NCI-H345 (cell line): ENCODE results near the gene DAB1.
"Not testable (repeated sequence)": the region's sequence is repeated elsewhere in the genome, so short reads cannot be mapped to it uniquely, and the experiment has no call there.

Source experiments
- DNase-seq: peaks from one replicate; lab custom pipeline; 2025; lab: John Stamatoyannopoulos, UW

Gene DAB1

GRCh38 chr1:57118948-57119603 lies 304.8 kb downstream of the DAB1 start:
- DNase-seq, result no peak

GRCh38 chr1:57117753-57118152 lies 306.1 kb downstream of the DAB1 start:
- no peak for DNase-seq

- DNase-seq, result no peak
These were observed 307.0 kb downstream of the DAB1 start for GRCh38 chr1:57116871-57117270.

- no peak for DNase-seq
These were observed 308.7 kb downstream of the DAB1 start for GRCh38 chr1:57115030-57115614.

GRCh38 chr1:57112148-57112547 lies 311.7 kb downstream of the DAB1 start:
- peak; percentile 1 for DNase-seq

- DNase-seq, result no peak
These were observed 312.7 kb downstream of the DAB1 start for GRCh38 chr1:57111175-57111574.

- DNase-seq, result no peak
These were observed 314.0 kb downstream of the DAB1 start for GRCh38 chr1:57109883-57110282.

GRCh38 chr1:57109247-57109646 lies 314.6 kb downstream of the DAB1 start:
- no peak for DNase-seq

- no peak for DNase-seq
These were observed 317.6 kb downstream of the DAB1 start for GRCh38 chr1:57106296-57106695.

GRCh38 chr1:57102561-57103326 lies 321.1 kb downstream of the DAB1 start:
- DNase-seq, result no peak

- no peak for DNase-seq
These were observed 322.7 kb downstream of the DAB1 start for GRCh38 chr1:57101209-57101608.

GRCh38 chr1:57094749-57095148 lies 329.1 kb downstream of the DAB1 start:
- no peak for DNase-seq

- DNase-seq, result no peak
These were observed 330.7 kb downstream of the DAB1 start for GRCh38 chr1:57093122-57093521.

- DNase-seq, result no peak
These were observed 332.2 kb downstream of the DAB1 start for GRCh38 chr1:57091642-57092041.

GRCh38 chr1:57089855-57090254 lies 334.0 kb downstream of the DAB1 start:
- no peak for DNase-seq

- DNase-seq, result no peak
These were observed 334.6 kb downstream of the DAB1 start for GRCh38 chr1:57089221-57089620.

- DNase-seq, result no peak
These were observed 335.2 kb downstream of the DAB1 start for GRCh38 chr1:57088653-57089052.

- not testable (repeated sequence) for DNase-seq
These were observed 336.2 kb downstream of the DAB1 start for GRCh38 chr1:57087660-57088059.

GRCh38 chr1:57086154-57086553 lies 337.7 kb downstream of the DAB1 start:
- DNase-seq, result no peak

GRCh38 chr1:57084701-57085100 lies 339.2 kb downstream of the DAB1 start:
- DNase-seq, result no peak

GRCh38 chr1:57082711-57083439 lies 341.0 kb downstream of the DAB1 start:
- no peak for DNase-seq

- DNase-seq, result no peak
These were observed 344.3 kb downstream of the DAB1 start for GRCh38 chr1:57079454-57080157.
